Jurkat, Clone E6-1 (cell line): ENCODE measurements around the gene CNTN2. TPM values are rescaled to one million over a fixed set of nuclear protein-coding genes. Genes with fewer than 3 reads are reported as not detected.

Experiments
- DNase-seq: peaks from one replicate; pipeline ENCODE4 v3.0.0-alpha.2; 2011; ENCODE audit warnings: low read depth, low spot score
- H3K4me3 ChIP-seq: 2 replicates; pipeline ENCODE4 v1.5.1; 2011; ENCODE audit warnings: mild to moderate bottlenecking, low read length, control low read depth, moderate library complexity
- polyA plus RNA-seq: library from polyadenylated mRNA; unstranded; fragments of >200 nt; gene quantifications from one replicate; pipeline ENCODE4 v1.2.1, GENCODE V29; 2012; ENCODE audit warnings: missing spikeins; ENCODE audit not compliant: insufficient read length, insufficient read depth

CNTN2 gene
- not detected for polyA plus RNA-seq

DNA sequence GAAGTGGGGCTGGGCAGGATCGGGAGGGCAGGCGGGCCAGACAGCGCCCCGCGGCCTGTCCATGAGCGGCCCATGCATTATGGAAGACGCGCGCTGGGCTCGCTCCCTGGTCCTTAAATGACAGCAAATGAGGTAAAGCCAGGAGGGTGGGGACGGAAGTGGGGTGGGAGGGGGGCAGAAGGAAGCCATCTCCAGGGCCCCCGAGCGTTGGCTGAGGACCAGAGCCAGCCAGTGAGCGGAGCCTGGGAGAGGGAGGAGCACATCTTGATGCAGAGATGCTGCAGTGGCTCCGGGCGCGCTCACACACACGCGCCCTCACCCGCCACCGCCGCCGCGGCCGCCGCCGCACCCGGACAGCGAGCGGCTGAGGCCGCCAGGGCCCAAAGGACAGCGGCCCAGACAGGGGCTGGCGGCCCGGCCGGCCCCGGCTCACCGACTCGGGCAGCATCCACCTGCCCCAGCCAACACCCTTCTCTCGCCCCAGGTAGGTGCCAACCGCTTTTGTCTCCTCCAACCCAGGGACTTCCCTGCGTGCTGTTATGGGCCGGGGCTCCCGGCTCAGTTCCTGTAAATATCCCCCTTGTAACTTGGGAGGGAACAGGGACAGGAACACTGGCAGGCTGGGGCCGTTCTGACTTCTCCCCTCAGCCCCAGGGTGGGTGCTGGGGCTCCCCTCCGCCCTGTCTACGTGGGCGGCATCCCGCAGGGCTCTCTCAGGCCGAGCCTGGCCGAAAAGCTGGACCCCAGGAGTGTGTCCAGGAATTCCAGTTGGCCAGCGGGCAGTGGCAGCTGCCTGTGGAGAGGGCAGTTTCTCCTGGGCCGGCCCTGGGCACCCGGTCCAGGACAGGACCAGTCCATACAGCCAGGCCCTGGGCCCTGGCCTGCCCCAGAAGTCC, at the start of gene CNTN2:
Gene CNTN2 (plus strand): TSS at position 302 of the 896 bp plus-strand sequence. CDS start 9,974 bp downstream, outside the sequence.
- DNase-seq, result no peak
- no peak within 1 kb of the TSS for H3K4me3 ChIP-seq

DNA sequence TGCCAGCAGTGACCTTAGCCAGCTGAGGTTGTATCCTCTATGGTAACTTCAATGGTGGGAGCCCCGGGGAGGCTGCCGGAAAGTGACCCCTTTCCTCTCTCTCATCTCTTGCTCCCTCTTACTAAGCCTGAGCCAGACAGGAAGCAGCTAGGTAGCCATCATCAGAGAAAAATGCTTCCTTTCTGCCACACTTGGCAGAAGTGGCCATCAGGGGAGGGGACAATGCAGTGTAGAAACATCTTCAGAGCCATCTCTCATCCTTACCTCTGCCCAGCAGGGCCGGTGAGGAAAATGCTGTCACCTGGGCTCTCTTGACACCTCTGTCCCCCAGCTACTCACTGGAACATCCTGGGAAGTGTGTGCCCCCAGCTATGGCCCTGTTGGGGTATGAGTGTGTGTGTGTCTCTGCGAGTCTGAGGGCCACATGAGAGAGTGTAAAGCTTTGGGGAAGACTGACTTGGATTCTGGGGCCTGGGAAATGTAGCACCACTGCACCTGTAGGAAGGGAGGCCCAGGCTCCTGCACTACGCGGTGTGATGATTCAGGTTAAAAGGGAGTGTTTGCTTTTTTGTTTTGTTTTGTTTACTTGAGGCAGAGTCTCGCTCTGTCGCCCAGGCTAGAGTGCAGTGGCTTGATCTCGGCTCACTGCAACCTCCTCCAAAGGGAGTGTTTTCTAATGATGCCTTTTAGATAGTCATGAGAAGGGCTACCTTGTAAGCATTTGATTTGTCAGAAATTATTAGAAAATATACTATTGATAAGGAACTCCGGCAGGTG, 48.7 kb upstream of the CNTN2 start:
- H3K4me3 ChIP-seq, result no peak overlapping the region
- DNase-seq, result no peak

GRCh38 chr1:204996981-204997380, 46.0 kb upstream of the CNTN2 start:
- DNase-seq, result peak; percentile 27
- H3K4me3 ChIP-seq, result no peak overlapping the region

- H3K4me3 ChIP-seq, result no peak overlapping the region
- no peak for DNase-seq
These were observed 45.2 kb upstream of the CNTN2 start for GRCh38 chr1:204997591-204998355.

- DNase-seq, result no peak
- no peak overlapping the region for H3K4me3 ChIP-seq
These were observed 41.9 kb upstream of the CNTN2 start for GRCh38 chr1:205001162-205001561.

- DNase-seq, result no peak
- no peak overlapping the region for H3K4me3 ChIP-seq
These were observed 40.3 kb upstream of the CNTN2 start for GRCh38 chr1:205002705-205003104.

DNA sequence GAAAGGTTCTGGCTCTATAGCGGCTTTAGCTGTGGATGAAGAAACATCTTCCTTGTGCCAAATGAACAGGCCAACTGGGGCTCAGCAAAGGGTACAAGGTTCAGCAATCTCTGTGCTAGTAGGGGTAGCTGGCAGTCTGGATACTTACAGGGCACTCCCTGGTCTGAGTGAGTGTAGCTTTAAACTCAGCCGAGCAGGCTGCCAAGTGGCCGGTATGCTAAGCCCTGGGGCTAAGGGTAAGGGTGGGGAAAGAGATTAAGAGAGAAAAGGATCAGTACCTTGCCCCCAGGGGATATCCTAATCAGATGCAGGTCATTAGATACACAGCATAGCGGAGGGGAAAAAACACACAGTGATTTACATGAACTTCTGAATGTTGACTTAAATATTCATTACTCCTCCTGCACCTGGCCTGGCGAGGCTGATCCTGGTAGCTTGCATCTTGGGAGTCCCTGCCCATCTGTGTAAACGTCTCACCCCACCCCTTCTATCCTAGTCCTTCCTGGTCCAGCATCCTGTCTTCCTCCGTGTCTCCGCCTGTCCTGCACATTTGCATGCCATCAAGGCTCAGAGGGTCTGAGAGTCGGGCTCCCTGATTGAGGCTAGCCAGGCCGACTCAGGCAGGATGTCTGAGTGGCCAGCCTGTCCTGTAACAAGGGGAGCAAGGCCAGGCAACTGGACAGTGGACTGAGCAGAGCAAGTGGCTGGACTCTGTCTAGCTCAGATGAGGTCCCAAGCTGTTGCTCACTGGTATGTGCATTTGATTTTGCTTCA, 39.5 kb upstream of the CNTN2 start:
- DNase-seq, result no peak
- no peak overlapping the region for H3K4me3 ChIP-seq

- H3K4me3 ChIP-seq, result no peak overlapping the region
- DNase-seq, result no peak
These were observed 38.7 kb upstream of the CNTN2 start for GRCh38 chr1:205004351-205004750.

- H3K4me3 ChIP-seq, result no peak overlapping the region
- DNase-seq, result no peak
These were observed 34.1 kb upstream of the CNTN2 start for GRCh38 chr1:205008896-205009295.

- no peak overlapping the region for H3K4me3 ChIP-seq
- no peak for DNase-seq
These were observed 33.3 kb upstream of the CNTN2 start for GRCh38 chr1:205009670-205010069.

GRCh38 chr1:205012391-205013140, 30.4 kb upstream of the CNTN2 start:
- H3K4me3 ChIP-seq, result no peak overlapping the region
- no peak for DNase-seq

DNA sequence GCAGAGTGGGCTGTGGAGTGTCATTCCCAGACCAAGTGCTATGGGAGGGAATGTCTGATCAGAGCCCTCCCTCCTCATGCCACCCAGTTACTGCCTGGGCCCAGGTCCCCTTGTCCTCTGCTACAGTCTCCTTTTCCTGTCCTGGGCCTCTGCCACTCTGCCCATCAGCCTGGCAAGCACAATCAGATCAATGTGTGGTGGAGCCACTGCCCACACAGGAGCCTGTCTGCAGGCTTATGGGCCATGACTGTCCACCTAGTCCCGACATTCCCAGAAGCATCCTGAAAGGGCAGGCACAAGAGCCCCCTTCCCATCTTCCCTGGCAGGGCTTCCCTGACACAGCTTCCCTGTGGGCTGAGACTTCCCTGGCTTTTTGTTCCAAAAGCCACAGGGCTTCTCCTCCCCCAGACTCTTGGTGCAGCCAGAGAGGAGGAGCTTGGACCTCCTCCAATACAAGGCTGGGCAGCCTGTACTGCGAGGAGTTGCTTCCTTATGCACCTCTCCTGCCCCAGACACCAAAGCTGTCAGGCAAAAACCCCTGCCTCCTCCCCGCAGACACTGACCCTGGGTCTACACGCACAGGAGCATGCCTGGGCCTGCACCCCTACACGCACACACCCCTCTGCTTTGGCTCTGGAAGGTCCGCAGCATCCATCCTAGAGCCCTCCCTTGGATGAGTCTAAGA, 29.2 kb upstream of the CNTN2 start:
- no peak overlapping the region for H3K4me3 ChIP-seq
- DNase-seq, result no peak

DNA sequence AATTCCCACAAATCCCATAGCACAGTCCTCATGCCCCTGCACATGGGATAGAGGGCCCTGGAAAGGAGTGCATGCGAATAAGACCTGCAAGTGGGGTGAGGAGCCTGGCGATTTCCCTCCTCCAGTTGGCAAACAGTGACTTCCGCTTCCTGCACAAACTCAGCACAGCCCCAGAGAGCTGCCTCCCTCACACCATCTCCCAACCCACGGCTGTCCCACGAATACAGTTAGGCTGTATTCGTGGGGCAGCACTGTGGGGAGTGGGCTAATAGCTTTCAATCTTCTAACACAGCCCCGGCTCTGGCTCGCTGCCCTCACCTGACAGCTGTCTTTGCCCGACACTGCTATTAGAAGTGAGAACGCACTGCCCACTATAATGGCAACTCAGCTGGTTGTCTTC, 28.2 kb upstream of the CNTN2 start:
- H3K4me3 ChIP-seq, result no peak overlapping the region
- no peak for DNase-seq

- no peak overlapping the region for H3K4me3 ChIP-seq
- no peak for DNase-seq
These were observed 27.8 kb upstream of the CNTN2 start for GRCh38 chr1:205015241-205015640.

DNA sequence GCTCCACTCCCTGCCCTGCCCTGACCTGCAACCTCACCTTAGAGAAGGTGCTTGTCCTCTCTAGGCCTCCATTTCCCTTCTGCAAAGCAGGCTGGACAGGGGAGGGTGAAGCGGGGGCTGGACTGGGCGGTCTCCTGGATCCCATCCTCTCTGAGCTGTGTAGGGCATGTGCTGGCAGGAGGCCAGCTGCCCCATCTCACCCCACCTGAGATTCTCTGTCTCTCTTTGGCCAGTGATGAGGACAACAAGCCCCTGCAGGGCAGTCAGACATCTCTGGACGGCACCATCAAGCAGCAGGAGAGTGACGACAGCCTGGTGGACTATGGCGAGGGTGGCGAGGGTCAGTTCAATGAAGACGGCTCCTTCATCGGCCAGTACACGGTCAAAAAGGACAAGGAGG, 26.9 kb upstream of the CNTN2 start:
- no peak for DNase-seq
- no peak overlapping the region for H3K4me3 ChIP-seq

DNA sequence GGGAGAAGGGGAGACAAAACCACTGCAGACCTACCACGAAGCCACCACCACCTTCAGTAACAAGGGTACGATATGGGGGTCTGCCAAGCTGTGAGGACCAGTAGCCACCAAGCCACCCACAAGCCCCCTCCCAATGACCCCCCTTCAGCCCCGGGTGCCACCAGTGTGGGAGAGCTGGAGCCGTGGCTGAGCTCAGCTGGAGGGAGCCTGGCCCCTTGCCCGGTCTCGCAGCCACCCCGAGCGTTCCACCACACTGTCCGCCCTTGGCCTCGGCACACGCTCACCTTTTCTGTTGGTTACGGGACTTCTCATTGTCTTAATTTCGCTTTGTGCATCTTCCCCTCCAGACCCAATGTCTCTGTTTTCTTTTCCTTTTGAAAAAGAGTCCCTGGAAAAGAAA, 26.4 kb upstream of the CNTN2 start:
- DNase-seq, result no peak
- H3K4me3 ChIP-seq, result no peak overlapping the region

DNA sequence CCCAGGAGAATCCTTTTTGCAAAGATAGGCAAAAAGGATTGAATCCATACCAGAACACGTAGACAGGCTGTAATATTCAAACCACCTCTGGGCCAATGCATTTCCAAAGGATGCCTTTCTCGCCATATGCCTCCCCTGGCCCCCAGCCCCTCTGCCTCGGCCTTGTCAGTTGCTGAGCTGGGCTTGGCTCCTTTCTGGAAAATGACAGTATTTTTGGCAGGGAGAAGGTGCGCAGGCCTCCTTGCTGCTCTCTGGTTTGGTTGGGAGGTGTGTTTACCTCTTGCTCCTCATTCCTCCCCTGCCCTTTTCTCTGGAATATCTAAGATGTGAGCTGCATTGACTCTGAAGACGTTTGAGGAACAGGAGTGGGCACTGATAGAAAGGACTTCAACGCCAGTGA, 26.0 kb upstream of the CNTN2 start:
- no peak for DNase-seq
- no peak overlapping the region for H3K4me3 ChIP-seq

DNA sequence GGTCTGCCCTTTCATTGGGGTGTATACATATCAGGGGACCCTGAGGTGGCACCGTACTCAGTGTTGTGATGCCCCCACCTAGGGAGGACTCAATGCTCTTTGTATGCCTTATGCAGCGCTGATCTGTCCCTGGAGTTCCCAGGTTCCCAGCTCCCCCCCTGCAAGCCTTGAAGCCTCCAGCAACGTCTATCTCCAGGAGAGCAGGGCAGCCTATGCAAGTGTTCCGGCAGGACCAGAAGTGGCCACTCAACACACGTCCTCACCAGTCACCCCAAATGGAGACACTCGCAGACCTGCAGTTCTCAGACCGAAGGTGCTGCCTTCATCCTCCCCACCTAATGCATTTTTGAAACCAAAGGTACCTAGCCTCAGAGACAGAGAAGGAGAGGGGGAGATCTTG, 25.2 kb upstream of the CNTN2 start:
- no peak overlapping the region for H3K4me3 ChIP-seq
- DNase-seq, result no peak
